ENCODE data around the gene WDFY3.

Gene WDFY3

DNA sequence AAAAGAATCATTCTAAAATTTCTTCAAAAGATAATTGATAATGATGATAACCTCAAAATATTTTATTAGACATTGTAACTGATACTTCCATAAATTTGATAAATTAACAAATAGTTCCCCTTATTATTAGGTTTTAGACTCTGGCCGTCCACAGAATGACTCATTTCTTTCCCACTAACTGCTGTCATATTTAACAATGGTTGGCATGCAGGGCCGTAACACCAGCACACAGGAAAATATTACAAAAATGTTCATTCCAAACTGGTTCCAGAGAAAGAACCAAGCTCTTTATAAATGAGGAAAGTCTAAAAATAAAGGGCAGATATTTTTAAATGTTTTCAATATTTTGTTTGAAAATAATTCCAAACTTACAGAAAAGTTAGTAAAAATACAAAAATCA, 28.2 kb downstream of the WDFY3 start:
- TF ChIP-seq NFIC (IDR thresholded peaks at IDR 0.05): peak; percentile 64; the same call in 1 of the 2 replicates
- TF ChIP-seq EP300 (IDR thresholded peaks at IDR 0.05; ENCODE audit: borderline replicate concordance): peak; percentile 74; the same call in 1 of the 2 replicates
- TF ChIP-seq TCF12 (IDR thresholded peaks at IDR 0.05; ENCODE audit: low read depth): 0 out of 2 replicates have a peak, but pooled peaks have one; percentile 38
- TF ChIP-seq TEAD4 (IDR thresholded peaks at IDR 0.05): peak; percentile 91
- TF ChIP-seq FOXM1 (IDR thresholded peaks at IDR 0.05; ENCODE audit: borderline replicate concordance, low read depth): no peak
- no peak for TF ChIP-seq ZBTB7A (IDR thresholded peaks at IDR 0.05; ENCODE audit: low read depth)
- no peak for TF ChIP-seq RAD21 (IDR thresholded peaks at IDR 0.05; ENCODE audit: low read depth)
- TF ChIP-seq, protein P1, sequence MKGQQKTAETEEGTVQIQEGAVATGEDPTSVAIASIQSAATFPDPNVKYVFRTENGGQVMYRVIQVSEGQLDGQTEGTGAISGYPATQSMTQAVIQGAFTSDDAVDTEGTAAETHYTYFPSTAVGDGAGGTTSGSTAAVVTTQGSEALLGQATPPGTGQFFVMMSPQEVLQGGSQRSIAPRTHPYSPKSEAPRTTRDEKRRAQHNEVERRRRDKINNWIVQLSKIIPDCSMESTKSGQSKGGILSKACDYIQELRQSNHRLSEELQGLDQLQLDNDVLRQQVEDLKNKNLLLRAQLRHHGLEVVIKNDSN (IDR thresholded peaks at IDR 0.05): no peak

DNA sequence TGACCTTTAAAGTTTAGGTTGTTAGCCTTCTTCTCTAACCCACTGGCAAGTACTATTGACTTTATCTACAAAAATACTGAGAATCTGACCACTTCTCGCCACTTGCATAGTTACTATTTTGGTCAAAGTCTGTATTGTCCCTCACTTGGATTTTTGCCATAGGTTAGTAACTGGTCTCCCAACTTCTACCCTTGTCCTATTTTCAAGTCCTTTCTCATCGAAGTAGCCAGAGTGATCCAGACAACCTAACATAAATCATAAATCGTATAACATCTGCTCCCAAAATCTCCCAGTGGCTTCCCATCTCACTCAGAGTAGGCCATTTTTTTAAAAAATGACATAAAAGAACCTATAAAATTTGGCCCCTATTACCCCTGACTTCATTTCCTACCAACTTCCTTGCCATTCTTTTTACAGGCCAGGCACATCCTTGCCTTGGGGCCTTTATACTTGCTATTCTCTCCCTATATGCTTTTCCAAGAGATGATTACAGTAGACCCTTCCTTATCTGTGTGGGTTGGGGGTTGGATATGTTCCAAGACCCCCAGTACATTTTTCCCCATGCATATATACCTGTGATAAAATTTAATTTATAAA, 29.0 kb downstream of the WDFY3 start:
- TF ChIP-seq TAF1 (IDR thresholded peaks at IDR 0.05; ENCODE audit: low read depth): no peak
- no peak for TF ChIP-seq TCF12 (IDR thresholded peaks at IDR 0.05; ENCODE audit: low read depth)
- no peak for TF ChIP-seq RAD21 (IDR thresholded peaks at IDR 0.05; ENCODE audit: low read depth)
- no peak for TF ChIP-seq ZBTB7A (IDR thresholded peaks at IDR 0.05; ENCODE audit: low read depth)
- no peak for TF ChIP-seq TEAD4 (IDR thresholded peaks at IDR 0.05)
- no peak for TF ChIP-seq CEBPB (IDR thresholded peaks at IDR 0.05)
- TF ChIP-seq, protein P2, sequence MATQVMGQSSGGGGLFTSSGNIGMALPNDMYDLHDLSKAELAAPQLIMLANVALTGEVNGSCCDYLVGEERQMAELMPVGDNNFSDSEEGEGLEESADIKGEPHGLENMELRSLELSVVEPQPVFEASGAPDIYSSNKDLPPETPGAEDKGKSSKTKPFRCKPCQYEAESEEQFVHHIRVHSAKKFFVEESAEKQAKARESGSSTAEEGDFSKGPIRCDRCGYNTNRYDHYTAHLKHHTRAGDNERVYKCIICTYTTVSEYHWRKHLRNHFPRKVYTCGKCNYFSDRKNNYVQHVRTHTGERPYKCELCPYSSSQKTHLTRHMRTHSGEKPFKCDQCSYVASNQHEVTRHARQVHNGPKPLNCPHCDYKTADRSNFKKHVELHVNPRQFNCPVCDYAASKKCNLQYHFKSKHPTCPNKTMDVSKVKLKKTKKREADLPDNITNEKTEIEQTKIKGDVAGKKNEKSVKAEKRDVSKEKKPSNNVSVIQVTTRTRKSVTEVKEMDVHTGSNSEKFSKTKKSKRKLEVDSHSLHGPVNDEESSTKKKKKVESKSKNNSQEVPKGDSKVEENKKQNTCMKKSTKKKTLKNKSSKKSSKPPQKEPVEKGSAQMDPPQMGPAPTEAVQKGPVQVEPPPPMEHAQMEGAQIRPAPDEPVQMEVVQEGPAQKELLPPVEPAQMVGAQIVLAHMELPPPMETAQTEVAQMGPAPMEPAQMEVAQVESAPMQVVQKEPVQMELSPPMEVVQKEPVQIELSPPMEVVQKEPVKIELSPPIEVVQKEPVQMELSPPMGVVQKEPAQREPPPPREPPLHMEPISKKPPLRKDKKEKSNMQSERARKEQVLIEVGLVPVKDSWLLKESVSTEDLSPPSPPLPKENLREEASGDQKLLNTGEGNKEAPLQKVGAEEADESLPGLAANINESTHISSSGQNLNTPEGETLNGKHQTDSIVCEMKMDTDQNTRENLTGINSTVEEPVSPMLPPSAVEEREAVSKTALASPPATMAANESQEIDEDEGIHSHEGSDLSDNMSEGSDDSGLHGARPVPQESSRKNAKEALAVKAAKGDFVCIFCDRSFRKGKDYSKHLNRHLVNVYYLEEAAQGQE (IDR thresholded peaks at IDR 0.05; ENCODE audit: low read depth): no peak
- no peak for TF ChIP-seq NFIC (IDR thresholded peaks at IDR 0.05)
- TF ChIP-seq, protein P1 (IDR thresholded peaks at IDR 0.05): no peak
- no peak for TF ChIP-seq YY1 (IDR thresholded peaks at IDR 0.05; ENCODE audit: low read depth)
- no peak for TF ChIP-seq EP300 (IDR thresholded peaks at IDR 0.05; ENCODE audit: borderline replicate concordance)
- no peak for TF ChIP-seq FOXM1 (IDR thresholded peaks at IDR 0.05; ENCODE audit: borderline replicate concordance, low read depth)
- TF ChIP-seq CREB1 (IDR thresholded peaks at IDR 0.05; ENCODE audit: low read depth): no peak
- TF ChIP-seq, protein P3, sequence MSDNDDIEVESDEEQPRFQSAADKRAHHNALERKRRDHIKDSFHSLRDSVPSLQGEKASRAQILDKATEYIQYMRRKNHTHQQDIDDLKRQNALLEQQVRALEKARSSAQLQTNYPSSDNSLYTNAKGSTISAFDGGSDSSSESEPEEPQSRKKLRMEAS (IDR thresholded peaks at IDR 0.05): no peak

DNA sequence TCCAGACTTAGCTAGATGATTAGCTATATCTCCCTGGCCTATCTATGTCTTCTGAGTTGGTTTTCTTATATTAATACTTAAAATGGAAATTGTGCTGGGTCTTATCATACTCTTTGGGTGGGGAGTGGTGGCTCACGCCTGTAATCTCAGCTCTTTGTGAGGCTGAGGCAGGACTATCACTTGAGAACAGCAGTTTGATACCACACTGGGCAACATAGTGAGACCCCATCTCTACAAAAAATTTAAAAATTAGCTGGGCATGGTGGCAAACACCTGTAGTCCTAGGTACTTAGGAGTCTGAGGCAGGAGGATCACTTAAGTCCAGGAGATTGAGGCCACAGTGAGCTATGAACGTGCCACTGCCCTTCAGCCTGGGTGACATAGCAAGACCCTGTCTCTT, 30.4 kb downstream of the WDFY3 start:
- no peak for TF ChIP-seq RAD21 (IDR thresholded peaks at IDR 0.05; ENCODE audit: low read depth)
- no peak for TF ChIP-seq YY1 (IDR thresholded peaks at IDR 0.05; ENCODE audit: low read depth)
- TF ChIP-seq NFIC (IDR thresholded peaks at IDR 0.05): no peak
- TF ChIP-seq TEAD4 (IDR thresholded peaks at IDR 0.05): no peak
- TF ChIP-seq FOXM1 (IDR thresholded peaks at IDR 0.05; ENCODE audit: borderline replicate concordance, low read depth): no peak
- TF ChIP-seq, protein P1 (IDR thresholded peaks at IDR 0.05): no peak
- TF ChIP-seq ZBTB7A (IDR thresholded peaks at IDR 0.05; ENCODE audit: low read depth): no peak
- TF ChIP-seq CEBPB (IDR thresholded peaks at IDR 0.05): no peak
- TF ChIP-seq CREB1 (IDR thresholded peaks at IDR 0.05; ENCODE audit: low read depth): no peak
- TF ChIP-seq TCF12 (IDR thresholded peaks at IDR 0.05; ENCODE audit: low read depth): no peak
- TF ChIP-seq EP300 (IDR thresholded peaks at IDR 0.05; ENCODE audit: borderline replicate concordance): no peak
- TF ChIP-seq TAF1 (IDR thresholded peaks at IDR 0.05; ENCODE audit: low read depth): no peak
- TF ChIP-seq, protein P3 (IDR thresholded peaks at IDR 0.05): no peak
- TF ChIP-seq EGR1 (IDR thresholded peaks at IDR 0.05): no peak
- TF ChIP-seq, protein P2 (IDR thresholded peaks at IDR 0.05; ENCODE audit: low read depth): no peak

DNA sequence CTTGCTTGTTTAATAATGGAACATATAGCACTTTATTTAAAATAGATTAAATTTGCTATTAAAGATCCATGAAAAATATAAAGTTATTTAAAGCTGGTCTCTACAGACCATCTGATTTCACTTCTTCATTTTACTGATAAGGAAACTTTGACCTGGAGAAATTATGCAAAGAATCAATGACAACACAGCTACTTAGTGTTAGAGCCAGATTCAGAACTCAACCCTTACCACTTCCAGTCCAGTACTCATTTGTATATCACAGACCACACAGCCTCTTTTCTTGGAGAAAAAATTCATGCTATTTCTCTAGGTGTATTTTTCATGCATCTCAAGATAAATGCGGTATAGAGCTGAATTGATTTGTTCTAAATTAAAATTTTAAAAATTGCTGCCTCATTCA, 34.0 kb downstream of the WDFY3 start:
- TF ChIP-seq FOXM1 (IDR thresholded peaks at IDR 0.05; ENCODE audit: borderline replicate concordance, low read depth) (no peak), RAD21 (IDR thresholded peaks at IDR 0.05; ENCODE audit: low read depth) (no peak), TCF12 (IDR thresholded peaks at IDR 0.05; ENCODE audit: low read depth) (no peak), EP300 (IDR thresholded peaks at IDR 0.05; ENCODE audit: borderline replicate concordance) (no peak), TEAD4 (IDR thresholded peaks at IDR 0.05) (no peak), ZBTB7A (IDR thresholded peaks at IDR 0.05; ENCODE audit: low read depth) (no peak), YY1 (IDR thresholded peaks at IDR 0.05; ENCODE audit: low read depth) (no peak), NFIC (IDR thresholded peaks at IDR 0.05) (no peak), TAF1 (IDR thresholded peaks at IDR 0.05; ENCODE audit: low read depth) (no peak), EGR1 (IDR thresholded peaks at IDR 0.05) (no peak)
- TF ChIP-seq, protein P3 (IDR thresholded peaks at IDR 0.05): no peak
- TF ChIP-seq, protein P1 (IDR thresholded peaks at IDR 0.05): no peak
- TF ChIP-seq, protein P2 (IDR thresholded peaks at IDR 0.05; ENCODE audit: low read depth): no peak
